Stomach smooth muscle (tissue), 2 donors: ENCODE data around the gene PTPRN2.
"Not testable (repeated sequence)": the region's sequence is repeated elsewhere in the genome, so short reads cannot be mapped to it uniquely, and the experiment has no call there.

Experiments used
- H3K27ac ChIP-seq: one replicate; pipeline ENCODE4 v1.7.0; 2013; ENCODE audit warnings: mild to moderate bottlenecking, low read length, inconsistent platforms
- H3K27me3 ChIP-seq, 2 donors: one replicate each; pipeline ENCODE4 v1.7.0; 2013; ENCODE audit warnings: low read length in 2 of 2; ENCODE audit not compliant: insufficient read depth in 2 of 2, control insufficient read depth in 1 of 2
- H3K36me3 ChIP-seq, 2 donors: one replicate each; pipeline ENCODE4 v1.7.0; 2013; ENCODE audit warnings: low read length in 2 of 2; ENCODE audit not compliant: control insufficient read depth in 2 of 2, insufficient read depth in 2 of 2
- H3K4me1 ChIP-seq: one replicate; pipeline ENCODE4 v1.7.0; 2013; ENCODE audit warnings: low read length; ENCODE audit not compliant: control insufficient read depth, insufficient read depth
- H3K4me3 ChIP-seq, 2 donors: one replicate each; pipeline ENCODE4 v1.7.0; 2013; ENCODE audit warnings: low read length in 2 of 2
- H3K9ac ChIP-seq, 2 donors: one replicate each; pipeline ENCODE4 v1.7.0; 2013; ENCODE audit warnings: low read length in 2 of 2, mild to moderate bottlenecking in 1 of 2
- H3K9me3 ChIP-seq, 2 donors: one replicate each; pipeline ENCODE4 v1.7.0; 2013; ENCODE audit warnings: low read length in 2 of 2; ENCODE audit not compliant: control insufficient read depth in 2 of 2
- donor health status: healthy.
- donor health status: Pancreatic carcinoma.

The PTPRN2 gene

DNA sequence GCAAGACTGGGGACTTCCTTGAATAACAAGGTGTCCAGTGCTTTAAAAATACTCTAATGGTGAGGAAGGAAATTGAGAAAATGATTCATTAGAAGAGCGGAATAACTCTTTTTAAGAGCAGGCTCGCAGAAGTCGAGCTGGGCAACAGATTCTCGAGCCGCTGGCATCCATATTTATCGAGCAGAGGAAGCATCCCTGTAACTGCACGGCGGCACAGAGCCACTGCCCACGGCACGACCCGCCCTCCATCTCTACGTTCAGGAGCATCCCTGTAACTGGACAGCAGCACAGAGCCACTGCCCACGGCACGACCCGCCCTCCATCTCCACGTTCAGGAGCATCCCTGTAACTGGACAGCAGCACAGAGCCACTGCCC is 334.0 kb downstream of the PTPRN2 start:
- not testable (repeated sequence) for H3K36me3 ChIP-seq, H3K9ac ChIP-seq, H3K4me3 ChIP-seq, H3K9me3 ChIP-seq, H3K27ac ChIP-seq, H3K27me3 ChIP-seq, H3K4me1 ChIP-seq

DNA sequence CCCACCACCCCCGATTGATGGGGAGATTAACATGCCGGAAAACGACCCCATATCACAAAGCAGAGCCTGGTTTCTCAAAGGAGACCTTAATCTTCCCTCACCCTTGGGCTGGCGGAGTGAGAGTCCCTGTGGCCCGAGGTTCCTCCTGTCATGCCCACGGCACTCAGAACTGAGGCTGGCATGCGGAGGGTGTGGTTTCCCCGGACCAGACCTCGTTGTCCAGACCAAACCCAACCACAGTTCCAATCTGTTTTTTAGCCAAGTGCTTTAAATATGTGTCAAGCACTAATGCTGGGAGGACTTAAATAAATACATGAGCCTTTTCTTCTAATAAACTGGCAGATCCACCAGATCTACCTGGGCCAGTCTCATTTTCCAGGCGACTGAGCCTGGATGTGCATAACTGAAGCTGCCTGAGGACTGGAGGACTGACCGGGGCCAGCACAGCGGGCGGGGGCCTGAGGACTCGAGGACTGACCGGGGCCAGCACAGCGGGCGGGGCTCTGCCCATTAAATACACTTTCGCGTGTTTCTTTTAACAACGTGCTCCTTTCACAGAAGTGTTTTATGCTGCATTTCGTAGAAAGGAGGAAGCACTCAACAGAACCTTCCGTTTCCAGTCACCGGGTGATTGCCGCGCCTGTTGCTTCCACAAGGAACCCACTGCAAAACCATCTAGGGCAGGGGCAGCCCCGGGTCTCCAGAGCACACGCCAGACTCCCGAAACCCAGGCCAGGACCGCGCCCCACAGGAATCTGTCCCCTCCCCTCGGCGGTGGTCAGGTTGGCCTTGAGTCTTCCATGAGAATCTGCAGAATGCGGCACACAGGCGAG is 334.6 kb downstream of the PTPRN2 start:
- Histone ChIP-seq H3K9ac (no peak overlapping the region), H3K27me3 (no peaks in the 10 kb centered on the region), H3K9me3 (peaks cover 0 to 5% of the 10 kb centered on the region in 2 donors), H3K36me3 (no peaks in the 10 kb centered on the region), H3K4me1 (no peaks in the 10 kb centered on the region), H3K27ac (no peak overlapping the region), H3K4me3 (no peak overlapping the region)

DNA sequence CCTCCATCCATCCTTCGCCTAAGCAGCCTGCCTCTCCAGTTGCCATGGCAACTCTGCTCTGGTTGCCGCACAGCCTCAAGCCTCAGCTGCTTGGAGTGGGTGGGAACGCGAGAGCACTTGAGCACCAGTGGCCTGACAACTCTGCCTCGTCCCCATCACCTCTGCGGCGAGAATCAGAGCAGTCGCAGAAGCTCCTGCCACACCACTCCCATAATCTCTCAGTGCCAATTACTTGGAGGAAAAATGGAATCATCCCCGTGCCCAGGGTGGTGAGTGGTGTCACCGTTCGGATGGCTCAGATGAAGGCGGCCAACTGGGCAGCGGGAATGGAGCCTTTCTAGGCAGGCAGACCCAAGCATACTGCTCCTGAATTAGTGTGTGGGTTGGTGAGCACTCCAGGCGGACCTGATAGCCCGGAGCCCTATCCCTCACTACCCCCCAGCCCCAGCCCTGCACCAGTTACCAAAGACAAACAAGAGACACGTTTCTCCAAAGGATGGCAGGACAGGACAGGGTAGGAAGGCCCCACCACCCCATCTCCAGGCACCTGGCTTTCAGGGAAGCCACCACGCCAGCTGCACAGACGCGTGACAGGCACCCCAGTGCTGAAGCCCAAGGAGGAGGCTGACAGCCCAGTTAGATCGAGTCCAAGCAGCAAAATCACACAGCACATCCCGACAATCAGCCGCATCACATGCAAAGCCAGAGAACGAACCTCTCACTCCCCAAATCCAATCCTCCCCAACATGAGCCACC is 335.4 kb downstream of the PTPRN2 start:
- H3K4me1 ChIP-seq: no peaks in the 10 kb centered on the region
- no peak overlapping the region for H3K27ac ChIP-seq
- H3K4me3 ChIP-seq: no peak overlapping the region
- H3K36me3 ChIP-seq: no peaks in the 10 kb centered on the region
- H3K9me3 ChIP-seq: peaks cover 0 to 5% of the 10 kb centered on the region in 2 donors
- H3K9ac ChIP-seq: no peak overlapping the region
- H3K27me3 ChIP-seq: no peaks in the 10 kb centered on the region

DNA sequence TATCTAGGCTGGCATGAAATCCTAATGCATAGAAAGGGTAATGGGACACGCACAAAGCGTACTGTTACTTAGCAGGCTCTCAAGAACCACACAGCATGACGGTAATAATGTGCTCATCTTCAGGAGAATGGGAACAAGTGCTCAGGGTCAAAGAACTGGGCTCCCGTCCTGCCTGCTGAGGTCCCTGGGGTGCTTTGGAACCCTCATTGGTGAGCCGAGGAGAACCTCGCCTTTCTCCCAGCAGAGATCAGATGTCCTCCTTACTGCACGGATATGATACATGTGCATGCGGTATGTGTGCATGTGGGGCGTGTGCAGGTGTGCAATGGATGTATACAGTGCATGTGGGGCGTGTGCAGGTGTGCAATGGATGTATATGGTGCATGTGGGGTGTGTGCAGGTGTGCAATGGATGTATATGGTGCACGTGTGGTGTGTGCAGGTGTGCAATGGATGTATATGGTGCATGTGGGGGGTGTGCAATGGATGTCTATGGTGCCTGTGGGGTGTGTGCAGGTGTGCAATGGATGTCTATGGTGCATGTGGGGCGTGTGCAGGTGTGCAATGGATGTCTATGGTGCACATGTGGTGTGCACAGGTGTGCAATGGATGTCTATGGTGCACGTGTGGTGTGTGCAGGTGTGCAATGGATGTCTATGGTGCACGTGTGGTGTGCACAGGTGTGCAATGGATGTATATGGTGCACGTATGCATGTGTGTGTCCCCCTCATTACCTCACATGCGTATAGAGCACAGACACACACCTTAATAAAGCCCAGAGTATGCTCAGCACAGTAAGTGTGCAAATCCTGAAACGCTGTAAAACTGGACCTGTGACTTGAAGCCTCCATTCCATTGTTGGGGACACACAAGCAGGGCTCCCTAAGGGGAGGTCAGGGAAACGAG is 336.3 kb downstream of the PTPRN2 start:
- Histone ChIP-seq H3K9ac (no peak overlapping the region), H3K4me3 (no peak overlapping the region), H3K27ac (no peak overlapping the region), H3K36me3 (no peaks in the 10 kb centered on the region), H3K9me3 (peaks cover 0 to 5% of the 10 kb centered on the region in 2 donors), H3K27me3 (no peaks in the 10 kb centered on the region), H3K4me1 (no peaks in the 10 kb centered on the region)

DNA sequence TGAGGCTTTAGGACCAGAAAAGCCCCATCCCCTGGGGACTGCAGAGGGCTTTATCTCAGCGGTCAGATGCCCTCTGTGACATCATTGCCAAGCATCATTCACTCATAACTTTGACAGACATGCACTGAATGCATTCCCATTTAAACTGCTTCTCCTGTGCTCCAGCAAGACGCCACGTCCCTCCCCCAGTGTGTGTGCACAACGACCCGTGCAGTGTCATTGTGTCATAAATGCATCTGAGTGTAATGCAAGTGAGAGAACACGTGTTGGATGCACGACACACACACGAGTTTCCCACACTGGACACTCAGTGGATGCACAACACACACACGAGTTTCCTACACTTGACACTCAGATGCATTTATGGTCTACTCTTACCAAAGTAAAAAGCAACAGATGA is 337.9 kb downstream of the PTPRN2 start:
- H3K9ac ChIP-seq: no peak overlapping the region
- H3K36me3 ChIP-seq: no peaks in the 10 kb centered on the region
- peaks cover 0 to 5% of the 10 kb centered on the region in 2 donors for H3K9me3 ChIP-seq
- H3K27me3 ChIP-seq: no peaks in the 10 kb centered on the region
- H3K27ac ChIP-seq: no peak overlapping the region
- no peaks in the 10 kb centered on the region for H3K4me1 ChIP-seq
- H3K4me3 ChIP-seq: no peak overlapping the region

DNA sequence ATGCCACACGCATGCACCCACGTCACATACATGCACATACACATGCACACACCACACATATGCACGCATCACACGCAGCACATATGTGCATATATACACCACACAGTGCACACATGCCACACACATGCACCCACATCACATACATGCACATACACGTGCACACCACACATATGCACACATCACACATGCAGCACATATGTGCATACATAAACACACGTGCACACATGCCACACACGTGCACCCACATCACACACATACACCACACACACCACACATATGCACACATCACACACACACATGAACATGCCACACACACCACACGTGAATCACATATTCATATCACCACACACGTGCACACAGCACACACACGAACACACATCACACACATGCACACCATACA is 338.8 kb downstream of the PTPRN2 start:
- Histone ChIP-seq H3K27me3 (no peaks in the 10 kb centered on the region), H3K9me3 (peaks cover 0 to 5% of the 10 kb centered on the region in 2 donors), H3K36me3 (no peaks in the 10 kb centered on the region), H3K9ac (no peak overlapping the region), H3K27ac (no peak overlapping the region), H3K4me1 (no peaks in the 10 kb centered on the region), H3K4me3 (no peak overlapping the region)

DNA sequence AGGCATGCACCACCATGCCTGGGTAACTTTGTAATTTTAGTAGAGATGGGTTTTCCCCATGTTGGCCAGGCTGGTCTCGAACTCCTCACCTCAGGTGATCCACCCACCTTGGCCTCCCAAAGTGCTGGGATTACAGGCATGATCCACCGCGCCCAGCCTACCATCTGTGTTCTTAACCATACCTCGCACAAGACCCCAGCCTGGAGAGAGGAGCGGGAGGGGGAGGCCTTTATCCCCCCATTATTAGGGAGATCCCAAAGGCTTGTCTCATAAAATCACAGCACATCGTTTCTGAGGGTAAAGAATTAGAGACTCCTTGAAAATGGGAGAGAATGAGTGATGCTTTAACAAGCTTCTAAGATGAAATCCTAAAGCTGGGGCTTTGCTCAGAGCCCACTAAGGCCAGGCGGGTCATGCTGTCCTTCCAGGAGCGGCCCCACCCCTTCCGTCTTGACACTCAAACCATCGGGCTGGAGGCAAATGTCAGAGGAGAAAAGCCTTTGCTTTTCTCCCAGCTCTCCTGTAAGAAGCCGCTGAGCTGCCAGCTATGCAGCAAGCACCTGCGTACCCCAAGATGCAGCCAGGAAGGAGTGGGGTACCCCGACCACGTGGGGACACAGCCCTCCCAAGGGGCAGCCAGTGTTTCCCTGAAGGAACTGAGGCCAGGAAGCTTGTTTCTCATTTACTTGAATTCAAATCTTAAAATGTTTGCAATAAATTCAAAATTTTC is 339.7 kb downstream of the PTPRN2 start:
- no peak overlapping the region for H3K27ac ChIP-seq
- H3K9me3 ChIP-seq: peaks cover 0 to 5% of the 10 kb centered on the region in 2 donors
- no peaks in the 10 kb centered on the region for H3K36me3 ChIP-seq
- H3K4me1 ChIP-seq: no peaks in the 10 kb centered on the region
- no peak overlapping the region for H3K4me3 ChIP-seq
- no peaks in the 10 kb centered on the region for H3K27me3 ChIP-seq
- H3K9ac ChIP-seq: no peak overlapping the region

DNA sequence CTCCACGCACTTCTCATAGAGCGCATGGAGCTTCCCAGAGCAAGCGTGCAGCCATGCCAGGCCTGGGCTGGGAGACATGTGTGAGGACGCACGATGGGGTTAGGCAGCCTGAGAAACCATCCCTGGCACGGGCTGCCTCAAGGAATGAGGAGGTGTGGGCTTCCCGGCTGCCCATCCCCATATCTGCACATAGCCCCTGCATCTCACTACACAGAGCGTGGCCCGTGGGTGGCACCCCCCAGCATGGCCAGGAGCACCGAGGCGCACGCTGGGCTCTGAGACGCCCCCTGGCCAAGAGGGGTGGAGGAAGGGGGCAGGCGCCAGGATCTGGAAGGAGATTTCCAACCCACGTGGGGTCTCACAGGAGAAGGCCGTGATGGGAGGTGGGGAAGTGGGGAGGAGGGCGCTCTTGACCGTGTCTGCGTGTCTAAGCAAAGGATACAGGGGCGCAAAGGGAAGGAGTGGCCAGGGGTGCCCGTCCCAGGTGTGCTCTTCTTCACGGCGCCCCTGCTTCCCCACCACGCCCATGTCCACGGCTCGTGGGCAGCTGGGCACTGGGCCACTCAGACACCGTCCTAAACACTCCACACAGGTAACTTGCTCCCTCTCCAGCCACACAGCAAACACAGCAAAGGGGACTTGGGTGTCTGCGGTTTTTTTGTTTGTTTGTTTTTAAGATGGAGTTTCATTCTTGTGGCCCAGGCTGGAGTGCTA is 340.5 kb downstream of the PTPRN2 start:
- Histone ChIP-seq H3K27ac (no peak overlapping the region), H3K9me3 (peaks cover 0 to 5% of the 10 kb centered on the region in 2 donors), H3K9ac (no peak overlapping the region), H3K4me3 (no peak overlapping the region), H3K4me1 (no peaks in the 10 kb centered on the region), H3K36me3 (no peaks in the 10 kb centered on the region), H3K27me3 (no peaks in the 10 kb centered on the region)

DNA sequence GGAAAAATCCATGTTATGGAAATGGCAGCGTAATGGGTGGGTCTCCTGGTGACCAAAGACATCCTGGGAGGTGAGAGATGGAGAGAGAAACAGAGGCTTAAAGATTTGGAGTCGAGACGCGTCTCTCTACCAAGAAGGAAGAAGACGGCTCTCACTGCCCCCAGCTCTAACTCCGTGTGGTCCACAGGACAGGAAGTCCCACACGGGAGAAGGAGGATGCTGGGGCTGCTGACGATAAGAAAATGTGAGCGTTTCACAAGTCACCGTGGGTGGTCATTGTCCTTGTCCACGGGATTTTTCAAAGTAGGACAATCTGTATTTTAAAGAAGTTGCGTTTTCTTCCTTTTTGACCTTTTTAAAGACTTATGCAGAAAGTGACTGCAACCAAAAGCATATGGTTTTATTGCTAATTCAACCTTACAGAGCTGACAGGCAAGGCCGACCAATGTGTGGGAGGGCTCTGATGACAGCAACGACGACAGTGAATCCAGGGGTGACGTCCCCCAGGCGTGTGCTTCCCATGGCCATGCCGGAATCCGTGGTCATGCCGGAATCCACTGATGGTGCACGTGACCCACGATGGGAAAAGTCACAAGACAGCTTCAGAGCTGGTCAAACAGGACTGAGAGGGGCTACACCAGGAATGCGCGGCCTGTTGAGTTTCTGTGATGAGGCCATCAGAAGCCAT is 341.2 kb downstream of the PTPRN2 start:
- Histone ChIP-seq H3K4me3 (no peak overlapping the region), H3K27me3 (no peaks in the 10 kb centered on the region), H3K4me1 (no peaks in the 10 kb centered on the region), H3K36me3 (no peaks in the 10 kb centered on the region), H3K9me3 (peaks cover 0 to 5% of the 10 kb centered on the region in 2 donors), H3K9ac (no peak overlapping the region), H3K27ac (no peak overlapping the region)
